DMS53 treated with DMSO at 0.1 percent for 48 hours (cell line): ENCODE results near the gene MAP7.
"Not testable (repeated sequence)": the region's sequence is repeated elsewhere in the genome, so short reads cannot be mapped to it uniquely, and the experiment has no call there.

ENCODE experiments used
- DNase-seq: peaks from one replicate; lab custom pipeline; 2025; ENCODE audit not compliant: unreplicated experiment; lab: John Stamatoyannopoulos, UW

The MAP7 gene

GRCh38 chr6:136309729-136310311 lies 240.4 kb downstream of the MAP7 start:
- no peak for DNase-seq

DNA sequence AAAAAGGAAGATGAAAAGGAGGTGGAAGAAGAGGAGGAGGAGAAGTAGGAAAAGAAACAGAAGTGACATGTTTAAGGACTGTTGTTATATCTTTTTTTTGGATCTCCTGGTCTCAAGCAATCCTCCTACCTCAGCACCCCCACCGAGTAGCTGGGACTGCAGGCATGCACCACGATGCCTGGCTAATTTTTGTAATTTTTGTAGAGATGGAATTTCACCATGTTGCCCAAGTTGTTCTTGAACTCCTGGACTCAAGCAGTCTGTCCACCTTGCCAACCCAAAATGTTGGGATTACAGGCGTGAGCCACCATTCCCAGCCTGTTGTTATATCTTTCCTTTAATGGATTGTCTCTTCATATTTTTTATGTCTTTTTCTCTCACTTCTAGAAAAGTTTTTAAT lies 241.1 kb downstream of the MAP7 start:
- DNase-seq = no peak

DNA sequence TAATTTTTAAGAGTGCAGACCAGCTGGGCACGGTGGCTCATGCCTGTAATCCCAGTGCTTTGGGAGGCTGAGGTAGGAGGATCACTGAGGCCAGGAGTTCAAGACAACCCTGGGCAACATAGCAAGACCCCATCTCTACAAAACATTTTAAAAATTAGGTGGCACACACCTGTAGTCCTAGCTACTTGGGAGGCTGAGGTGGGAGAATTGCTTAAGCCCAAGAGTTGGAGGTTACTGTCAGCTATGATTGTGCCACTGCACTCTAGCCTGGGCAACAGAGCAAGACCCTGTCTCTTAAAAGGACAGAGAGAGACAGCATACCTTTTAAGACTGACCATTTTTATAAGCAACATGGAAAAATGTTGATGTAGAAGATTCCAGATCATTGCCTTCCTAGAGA lies 241.8 kb downstream of the MAP7 start:
- not testable (repeated sequence) for DNase-seq

DNA sequence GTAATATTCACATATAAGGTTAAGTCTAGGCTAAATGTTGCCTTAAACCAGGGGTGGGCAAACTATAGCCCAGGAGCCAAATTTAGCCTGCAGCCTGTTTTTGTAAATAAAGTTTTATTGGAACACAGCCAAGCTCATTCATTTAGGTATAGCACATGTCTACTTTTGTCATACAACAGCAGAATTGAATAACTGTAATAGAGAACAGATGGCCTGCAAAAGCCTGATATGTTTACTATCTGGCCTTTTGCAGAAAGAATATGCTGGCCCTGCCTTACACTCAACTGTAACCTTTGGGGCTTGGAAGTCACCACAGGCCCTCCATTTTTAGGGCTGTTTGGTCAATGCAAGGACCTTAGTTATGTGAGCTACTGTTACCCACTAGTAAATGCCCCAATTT lies 242.9 kb downstream of the MAP7 start:
- DNase-seq = no peak

DNA sequence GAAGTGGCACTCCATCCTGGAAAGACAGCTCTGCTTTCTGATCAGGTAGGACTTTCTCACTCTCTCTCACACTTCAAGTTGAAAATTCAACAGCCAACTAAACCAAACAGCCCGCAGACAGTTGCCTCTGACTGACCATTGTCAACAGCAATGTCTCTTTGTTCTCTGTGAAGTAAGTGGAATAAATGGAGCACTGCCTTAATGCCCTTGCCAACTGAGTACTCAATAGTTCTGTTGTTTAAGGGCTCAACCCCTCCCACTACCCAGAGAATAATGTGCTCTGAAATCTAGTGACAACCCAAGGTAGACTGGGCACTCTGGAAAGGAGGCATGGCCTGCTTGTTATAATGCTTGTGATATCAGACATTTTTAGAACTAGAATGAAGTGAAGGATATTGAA lies 243.8 kb downstream of the MAP7 start:
- DNase-seq = no peak

- DNase-seq = no peak
Observed at GRCh38 chr6:136304410-136304809, 245.8 kb downstream of the MAP7 start.

DNA sequence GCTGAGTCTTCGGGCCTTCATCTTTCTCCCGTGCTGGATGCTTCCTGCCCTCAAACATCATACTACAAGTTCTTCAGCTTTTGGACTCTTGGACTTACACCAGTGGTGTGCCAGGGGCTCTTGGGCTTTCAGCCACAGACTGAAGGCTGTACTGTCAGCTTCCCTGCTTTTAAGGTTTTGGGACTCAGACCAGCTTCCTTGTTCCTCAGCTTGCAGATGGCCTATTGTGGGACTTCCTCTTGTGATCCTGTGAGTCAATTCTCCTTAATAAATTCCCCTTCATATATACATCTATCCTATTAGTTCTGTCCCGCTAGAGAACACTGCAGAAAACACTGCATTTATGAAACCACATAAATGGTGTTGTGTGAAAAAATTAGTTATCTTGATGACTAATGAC lies 246.7 kb downstream of the MAP7 start:
- DNase-seq = no peak

DNA sequence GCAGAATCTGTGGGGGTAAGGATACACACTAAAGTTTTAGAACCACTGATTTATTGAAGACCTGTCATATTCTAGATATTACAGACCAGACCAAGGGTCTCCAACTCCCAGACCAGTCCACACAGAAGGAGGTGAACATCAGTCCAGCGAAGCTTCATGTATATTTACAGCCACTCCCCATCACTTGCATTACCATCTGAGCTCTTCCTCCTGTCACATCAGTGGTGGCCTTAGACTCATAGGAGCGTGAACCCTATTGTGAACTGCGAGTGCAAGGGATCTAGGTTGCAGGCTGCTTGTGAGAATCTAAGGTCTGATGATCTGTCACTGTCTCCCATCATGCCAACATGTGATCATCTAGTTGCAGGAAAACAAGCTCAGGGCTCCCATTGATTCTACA lies 255.6 kb downstream of the MAP7 start:
- DNase-seq = no peak
